GM12864 (cell line): ENCODE results near the gene BMAL2.

ENCODE experiments used
- DNase-seq: peaks from one replicate; pipeline ENCODE4 v3.0.0-alpha.2; 2011; ENCODE audit warnings: low read depth
- H3K4me3 ChIP-seq: 2 replicates; pipeline ENCODE4 v1.5.1; 2011; ENCODE audit warnings: mild to moderate bottlenecking, low read depth, low read length, control low read depth
- TF ChIP-seq, protein P1 (sequence below): IDR thresholded peaks from 2 replicates; pipeline ENCODE4 v1.5.1; 2011; ENCODE audit warnings: low read depth, mild to moderate bottlenecking, moderate library complexity, low read length, control low read depth, inconsistent platforms; ENCODE audit errors: missing control alignments

Gene BMAL2

DNA sequence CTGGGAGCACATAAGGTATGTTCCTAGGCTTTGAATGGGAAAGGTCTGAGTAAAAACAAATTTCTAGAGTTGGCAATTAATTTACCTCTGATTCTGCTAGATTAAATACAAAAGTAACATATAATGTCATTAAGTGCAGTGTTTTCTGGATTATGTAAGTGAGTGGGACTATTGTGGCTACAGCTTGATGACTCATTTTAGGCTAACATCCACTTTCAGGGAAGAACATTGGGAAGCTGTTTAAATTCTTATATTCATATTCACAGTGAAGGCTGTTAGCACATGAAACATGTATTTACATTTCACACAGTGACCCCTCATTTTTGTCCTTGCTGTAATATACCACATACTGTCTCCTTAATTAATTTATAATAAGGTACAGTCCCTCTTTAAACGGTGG lies 13.2 kb upstream of the BMAL2 start:
- H3K4me3 ChIP-seq: no peak overlapping the region
- no peak for DNase-seq
- TF ChIP-seq, protein P1, sequence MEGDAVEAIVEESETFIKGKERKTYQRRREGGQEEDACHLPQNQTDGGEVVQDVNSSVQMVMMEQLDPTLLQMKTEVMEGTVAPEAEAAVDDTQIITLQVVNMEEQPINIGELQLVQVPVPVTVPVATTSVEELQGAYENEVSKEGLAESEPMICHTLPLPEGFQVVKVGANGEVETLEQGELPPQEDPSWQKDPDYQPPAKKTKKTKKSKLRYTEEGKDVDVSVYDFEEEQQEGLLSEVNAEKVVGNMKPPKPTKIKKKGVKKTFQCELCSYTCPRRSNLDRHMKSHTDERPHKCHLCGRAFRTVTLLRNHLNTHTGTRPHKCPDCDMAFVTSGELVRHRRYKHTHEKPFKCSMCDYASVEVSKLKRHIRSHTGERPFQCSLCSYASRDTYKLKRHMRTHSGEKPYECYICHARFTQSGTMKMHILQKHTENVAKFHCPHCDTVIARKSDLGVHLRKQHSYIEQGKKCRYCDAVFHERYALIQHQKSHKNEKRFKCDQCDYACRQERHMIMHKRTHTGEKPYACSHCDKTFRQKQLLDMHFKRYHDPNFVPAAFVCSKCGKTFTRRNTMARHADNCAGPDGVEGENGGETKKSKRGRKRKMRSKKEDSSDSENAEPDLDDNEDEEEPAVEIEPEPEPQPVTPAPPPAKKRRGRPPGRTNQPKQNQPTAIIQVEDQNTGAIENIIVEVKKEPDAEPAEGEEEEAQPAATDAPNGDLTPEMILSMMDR: no peak

DNA sequence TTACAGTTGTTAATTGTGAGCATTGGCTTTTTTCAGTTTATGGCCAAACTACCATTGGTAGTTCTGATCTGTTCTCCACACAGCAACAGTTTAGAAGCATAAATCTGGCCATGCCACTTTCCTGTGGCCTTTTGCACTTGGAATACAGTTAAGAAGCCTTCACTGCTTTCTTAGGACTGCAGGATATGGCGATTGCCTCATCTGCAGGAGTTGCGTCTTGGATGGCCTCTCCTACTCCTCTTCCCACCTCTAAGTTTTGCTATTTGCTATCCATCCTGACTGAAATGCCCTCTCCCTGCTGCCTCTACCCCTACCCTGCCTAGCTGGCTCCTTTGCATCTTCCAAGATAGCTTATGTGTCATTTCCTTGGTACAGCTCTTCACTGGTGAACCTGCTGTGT lies 12.8 kb upstream of the BMAL2 start:
- H3K4me3 ChIP-seq: no peak overlapping the region
- no peak for DNase-seq
- TF ChIP-seq, protein P1: no peak

DNA sequence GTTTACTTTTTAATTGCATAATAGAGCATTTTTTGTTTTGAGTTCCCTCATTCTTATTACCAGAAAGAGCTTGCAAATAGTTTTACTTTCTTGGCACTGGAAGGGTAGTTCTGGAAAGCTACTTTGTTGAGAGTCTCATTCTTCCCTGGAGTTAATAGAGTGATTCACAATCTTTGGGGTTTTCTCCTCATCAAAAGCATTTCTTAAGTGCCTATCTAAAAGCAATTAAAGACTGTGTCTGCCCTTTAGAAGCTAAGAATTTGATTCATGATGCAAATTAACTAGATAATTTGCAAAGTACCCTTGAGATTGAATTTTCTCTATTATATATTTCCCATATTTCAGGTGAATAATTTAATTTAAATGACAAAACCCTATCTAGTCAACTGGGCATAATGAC lies 8.1 kb upstream of the BMAL2 start:
- H3K4me3 ChIP-seq: no peak overlapping the region
- DNase-seq: no peak
- TF ChIP-seq, protein P1: no peak

DNA sequence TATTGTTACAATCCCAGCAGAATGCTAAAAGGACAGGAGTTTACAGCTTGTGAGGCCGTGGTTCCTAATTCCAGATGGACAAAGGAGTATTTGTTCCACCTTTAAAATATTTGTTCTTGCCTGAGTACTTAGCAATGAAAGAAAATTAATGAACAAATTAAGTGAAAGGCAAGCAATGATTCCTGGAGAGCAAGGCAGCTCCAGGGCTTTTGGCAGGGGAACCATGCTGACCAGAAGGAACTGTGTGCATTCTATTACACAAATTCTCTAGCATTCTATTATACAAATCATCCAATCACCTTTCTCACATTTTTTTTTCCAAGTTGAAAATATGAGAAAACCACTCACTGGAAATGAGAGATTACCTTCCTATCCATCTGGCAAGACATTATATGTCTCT lies 1.8 kb upstream of the BMAL2 start:
- H3K4me3 ChIP-seq: no peak overlapping the region
- TF ChIP-seq, protein P1: no peak
- no peak for DNase-seq

DNA sequence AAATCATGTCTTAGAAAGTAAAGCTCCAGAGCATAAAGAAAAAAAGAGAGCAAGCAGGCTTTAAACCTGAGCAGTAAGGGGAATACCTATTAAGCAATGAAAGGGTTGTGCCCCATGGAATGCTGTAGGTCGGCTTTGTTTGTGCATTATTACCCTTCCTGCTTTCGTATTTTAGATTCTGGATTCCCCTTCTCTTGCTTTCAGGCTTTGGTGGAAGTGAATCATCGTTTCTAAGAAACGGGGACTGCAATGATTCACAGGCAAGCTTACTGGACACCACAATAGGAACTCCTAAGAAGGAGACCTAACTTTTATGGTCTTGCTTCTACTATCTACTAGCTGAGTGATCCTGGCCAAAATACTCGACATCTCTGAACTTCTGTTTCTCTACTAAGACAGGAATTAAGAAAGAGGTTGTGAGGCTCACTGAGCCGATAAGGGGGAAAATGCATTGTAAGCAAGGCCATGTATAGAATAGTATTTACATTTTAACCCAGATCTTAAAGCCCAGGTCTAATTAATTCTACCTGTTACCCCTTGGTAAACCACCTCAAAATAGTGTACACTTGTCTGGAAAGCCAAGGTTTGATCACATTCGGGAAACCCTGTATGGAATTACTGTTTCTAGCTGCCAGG lies 1.2 kb upstream of the BMAL2 start:
- peak; percentile 51 for DNase-seq
- TF ChIP-seq, protein P1: no peak
- peak overlapping the region; percentile 76 for H3K4me3 ChIP-seq

DNA sequence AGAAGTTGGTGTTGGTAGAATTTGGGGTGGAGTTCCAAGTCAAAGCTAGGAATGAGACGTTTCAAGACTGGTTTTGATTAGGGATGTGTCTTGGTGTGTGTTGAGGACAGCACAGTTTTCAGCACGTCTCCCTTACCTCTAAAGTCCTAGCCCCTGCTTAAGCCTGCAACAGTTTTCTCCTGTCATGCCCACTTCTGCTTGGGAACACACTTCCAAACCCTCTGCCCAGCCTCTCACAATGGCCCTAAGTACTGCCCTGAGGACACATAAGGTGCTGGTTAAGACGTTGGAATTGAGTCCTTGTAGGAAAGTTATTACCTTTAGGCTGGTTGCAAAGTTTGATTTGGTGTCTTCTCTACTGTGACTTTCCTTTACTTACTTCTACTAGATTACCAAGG lies 710 bp upstream of the BMAL2 start:
- H3K4me3 ChIP-seq: peak overlapping the region; percentile 76
- DNase-seq: no peak
- TF ChIP-seq, protein P1: no peak

DNA sequence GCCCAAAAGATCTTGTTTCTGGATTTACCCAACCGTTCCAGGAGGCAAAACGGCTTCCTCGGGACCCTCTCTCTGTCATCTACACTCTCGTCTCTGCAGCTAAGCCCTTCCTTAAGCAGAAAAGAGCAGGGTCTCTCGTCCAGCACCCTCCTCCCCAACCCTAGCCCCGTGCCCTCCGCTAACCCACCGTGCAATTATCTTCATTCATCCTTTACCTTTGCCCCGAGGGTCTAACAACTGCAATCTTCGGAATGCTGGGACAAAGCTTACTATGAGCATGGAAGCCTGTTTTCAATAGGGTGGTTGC lies 276 bp upstream of the BMAL2 start:
- TF ChIP-seq, protein P1: no peak
- DNase-seq: no peak
- H3K4me3 ChIP-seq: peak overlapping the region; percentile 76
